GM19351 (cell line): ENCODE data around the gene MAFG.

Experiments used
- ATAC-seq: cut with Tn5 transposase; IDR thresholded peaks from one replicate; pipeline ENCODE4 v1.9.1; 2021; ENCODE audit warnings: mild to moderate bottlenecking, moderate library complexity; ENCODE audit not compliant: unreplicated experiment

The MAFG gene

DNA sequence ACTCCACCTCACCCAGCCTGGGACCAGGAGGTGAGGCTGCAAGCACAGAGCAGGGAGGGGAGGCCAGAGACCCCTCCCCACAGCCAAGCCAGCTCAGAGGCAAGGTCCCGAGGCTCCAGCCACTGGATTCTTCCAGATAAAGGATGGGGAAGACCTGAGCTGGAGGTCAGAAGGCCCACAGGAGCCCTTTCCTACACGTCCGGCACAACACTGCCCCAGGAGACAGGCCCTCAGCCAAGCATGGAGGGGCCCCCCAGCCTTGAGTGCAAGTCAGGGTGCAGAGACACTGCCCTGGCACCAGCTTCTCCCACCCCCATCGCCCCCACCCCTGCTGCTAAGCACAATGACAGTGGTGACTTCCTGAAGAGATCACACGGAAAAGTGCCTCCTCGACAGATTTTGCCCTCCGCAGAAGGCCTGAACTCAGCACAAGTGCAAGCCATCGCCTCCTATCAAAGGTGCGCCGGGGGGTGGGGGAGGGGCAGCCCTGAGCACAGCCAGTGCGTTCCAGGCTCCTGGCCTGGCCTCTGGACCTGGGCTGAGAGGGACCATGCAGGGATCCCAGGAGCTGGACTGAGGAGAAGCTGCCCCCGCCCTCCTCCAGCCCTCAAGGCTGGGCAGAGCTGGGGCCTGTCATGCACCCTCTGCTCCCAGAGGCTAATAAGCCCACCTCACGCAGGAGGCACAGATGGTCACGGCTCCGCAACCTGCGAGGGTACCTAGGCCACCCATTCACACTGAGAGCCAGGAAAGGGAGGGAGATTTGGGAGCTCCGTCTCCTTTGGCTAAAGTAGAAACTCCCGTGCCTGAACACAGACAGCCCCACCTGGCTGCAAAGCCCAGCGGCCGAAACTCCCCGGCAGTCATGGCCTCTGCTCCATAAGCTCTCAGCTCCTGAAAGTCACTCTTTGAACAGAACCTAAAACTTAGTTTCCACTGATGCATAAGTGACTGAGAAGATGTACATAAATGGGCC lies 2.7 kb downstream of the MAFG start:
- ATAC-seq: no peak

DNA sequence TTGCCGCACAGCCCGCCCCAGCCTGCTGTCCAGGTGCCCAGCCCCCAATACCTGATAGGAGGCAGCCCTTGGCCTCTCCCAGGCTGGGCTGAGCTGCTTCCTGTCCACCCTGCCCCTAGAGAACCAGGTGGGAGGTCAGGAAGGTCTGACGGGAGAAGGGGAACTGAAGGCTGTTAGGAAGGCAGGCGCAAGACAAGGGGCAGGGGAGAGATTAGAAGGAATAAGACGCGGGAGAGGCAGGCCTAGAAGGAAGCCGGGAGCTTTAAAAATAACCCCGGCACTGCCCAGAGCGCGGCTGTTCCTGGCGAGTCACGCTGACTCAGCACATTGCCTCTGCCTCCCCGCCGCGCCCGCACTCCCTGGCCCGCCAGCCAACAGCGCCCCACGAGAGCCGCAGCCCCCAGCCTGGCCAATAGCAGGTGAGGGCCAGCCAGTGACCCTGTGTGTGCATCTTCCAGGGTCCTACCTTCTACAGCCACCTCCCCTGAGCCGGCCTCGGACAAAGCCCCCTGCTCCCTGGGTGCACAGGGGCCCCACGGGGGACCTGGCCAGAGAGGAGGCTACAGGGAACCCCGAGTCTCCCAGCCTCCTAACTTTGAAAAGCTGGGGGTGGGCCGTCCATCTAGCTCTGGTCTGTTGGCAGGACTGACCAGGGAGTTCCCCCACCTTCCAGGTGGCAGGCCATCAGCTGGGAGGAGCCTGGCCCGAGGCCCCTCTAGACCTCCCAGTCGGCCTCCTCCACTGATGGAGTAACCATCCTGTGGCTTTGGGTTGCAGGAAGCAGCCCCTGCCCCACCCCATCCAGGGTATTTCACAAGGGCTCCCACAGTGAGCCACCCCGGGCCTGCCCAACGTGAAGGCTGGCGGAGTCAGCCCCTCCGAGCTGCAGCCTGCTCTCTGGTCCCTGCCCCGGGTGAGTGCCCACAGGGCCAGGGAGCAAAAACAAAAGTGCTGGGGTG lies 4.0 kb downstream of the MAFG start:
- ATAC-seq: no peak

DNA sequence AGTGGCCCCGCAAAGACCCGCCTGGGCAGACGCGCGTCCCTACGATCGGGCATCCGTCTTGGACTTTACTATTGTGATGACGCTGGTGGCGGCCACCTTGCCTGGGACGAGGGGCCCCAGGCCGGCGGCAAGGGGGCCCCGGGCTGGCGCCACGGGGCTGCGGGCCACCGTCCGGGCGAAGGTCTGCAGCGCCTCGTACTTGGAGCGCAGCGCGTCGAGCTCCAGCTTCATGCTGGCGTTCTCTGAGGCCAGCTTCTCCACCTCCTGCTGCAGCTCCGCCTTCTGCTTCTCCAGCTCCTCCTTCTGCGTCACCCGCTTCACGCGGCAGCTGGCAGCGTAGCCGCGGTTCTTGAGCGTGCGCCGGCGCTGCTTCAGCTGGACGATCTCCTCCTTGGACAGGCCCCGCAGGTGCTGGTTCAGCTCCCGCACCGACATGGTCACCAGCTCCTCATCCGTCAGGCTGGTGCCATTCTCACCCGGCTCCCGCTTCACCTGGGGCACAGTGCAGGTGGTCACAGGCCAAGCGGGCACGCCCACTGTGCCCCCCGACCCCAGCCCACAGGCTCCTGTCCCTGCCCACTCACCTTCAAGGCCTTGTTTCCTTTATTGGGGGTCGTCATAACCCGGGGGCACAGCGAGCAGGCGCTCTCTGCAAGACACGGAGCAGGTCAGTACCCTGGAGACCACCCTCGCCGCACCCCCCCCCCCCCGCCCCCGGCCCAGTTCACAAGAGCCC lies 4.8 kb downstream of the MAFG start:
- no peak for ATAC-seq

DNA sequence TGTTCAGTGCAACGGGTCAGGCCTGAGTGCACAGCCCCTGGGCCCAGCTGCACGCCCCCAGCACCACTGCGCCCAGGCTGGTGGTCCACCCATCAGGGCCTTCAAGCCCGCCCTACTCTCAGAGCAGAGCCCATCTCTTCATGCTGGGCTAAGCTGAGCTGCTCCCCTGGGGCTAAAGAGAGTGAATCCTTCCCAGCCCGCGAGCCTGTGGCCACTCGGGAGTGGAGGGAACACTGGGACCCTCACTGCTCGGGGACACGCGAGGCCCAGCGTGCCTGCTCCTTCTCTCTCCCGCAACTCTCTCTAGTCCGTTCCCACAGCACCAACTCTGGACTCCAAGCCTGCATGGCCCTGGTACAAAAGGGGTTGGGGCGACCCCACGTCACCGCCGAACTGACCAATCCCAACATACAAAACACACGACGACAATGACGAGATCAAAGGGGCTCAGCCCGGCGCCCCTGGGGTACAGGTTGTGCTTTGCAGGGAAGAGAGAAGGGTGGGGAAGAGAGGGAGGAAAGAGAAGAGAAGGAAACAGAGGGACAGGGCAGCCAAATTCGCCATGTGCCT lies 5.5 kb downstream of the MAFG start:
- no peak for ATAC-seq

DNA sequence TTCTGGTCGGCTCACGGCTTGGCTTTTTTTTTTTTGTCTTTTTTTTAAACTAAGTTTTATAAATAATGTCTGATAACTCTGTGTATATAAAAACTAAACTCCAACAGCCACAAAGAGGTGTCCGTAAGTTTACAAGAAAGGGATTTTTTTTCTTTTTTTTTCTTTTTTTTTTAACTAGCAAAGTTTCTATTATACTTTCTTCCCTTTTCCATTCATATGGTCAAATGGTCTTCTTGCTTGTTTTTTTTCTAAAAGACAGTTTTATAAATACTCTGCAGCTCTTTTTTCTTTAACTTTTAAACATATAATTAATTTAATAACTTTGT lies 6.0 kb downstream of the MAFG start:
- ATAC-seq: no peak

DNA sequence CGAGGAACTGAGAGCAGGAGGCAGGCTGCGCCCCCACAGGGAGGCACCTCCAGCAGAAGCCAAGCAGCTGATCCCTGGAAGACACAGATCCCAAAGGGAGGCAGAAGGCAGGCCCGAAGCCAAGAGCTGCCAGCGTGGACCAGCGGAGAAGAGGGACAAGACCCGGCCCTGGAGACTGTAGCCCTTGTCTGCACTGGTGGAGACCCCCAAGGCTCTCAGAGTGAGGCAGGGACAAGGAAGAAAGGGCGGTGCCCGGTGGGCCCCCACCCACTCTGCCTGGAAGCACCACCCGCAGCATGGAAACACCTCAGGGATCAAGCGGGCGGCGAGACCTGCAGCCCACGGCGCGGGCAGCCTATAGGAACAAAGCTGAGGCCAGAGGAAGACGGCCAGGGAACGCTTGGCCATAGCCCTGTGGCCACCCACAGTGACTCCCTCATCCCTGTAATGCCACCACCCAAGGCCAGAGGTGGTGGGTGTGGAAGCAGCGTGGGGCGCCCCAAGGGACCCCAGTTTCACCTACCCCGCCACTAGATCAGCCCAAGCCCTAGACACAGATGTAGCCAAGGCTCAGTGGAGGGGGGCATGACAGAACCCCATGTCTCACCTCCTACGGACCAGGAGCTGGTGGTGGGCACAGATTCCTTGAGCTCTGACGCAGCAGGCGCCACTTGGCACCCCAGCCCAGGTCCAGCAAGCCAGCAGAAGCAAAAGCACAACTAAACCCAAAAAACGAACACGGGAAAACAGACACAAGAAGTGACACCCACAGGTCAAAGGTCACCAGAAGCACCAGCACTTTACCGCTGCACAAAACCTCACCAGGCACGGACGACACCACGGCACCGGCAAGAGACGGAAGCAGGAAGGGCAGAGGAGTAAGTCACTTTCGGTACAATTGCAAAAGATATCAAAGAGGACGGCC lies 6.7 kb downstream of the MAFG start:
- ATAC-seq: no peak

DNA sequence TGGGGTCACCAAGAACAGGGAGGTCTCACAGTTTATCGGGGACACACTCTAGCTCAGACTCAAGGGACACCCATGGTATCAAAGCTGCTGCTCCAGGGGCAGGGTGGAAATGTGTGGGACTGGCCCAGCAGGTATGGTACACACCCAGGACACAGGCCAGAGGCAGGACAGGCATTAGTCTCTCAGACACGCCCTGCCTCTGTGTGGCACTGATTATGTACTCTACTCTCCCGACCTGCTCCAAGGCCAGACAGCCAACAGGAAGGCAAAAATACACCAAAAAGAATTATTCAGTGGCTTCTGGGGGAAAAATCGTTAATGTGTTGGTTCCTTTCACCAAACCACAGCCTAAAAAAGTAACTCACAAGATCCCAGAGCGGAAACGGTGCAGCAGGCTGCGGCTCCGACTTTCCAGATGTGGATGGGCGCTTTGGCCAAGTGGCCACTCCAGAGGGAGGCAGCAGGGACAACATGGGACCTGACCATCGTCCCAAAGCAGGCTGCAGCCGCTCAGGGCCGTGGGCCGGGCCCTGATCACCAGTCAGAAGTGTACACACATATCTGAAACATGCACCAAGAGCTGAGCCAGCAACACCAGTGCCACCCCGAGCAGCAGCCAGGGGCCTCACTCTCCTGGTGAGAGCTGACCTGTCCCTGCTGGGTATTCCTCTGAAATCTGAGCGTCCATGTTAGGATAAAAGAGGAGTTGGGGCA lies 8.5 kb downstream of the MAFG start:
- no peak for ATAC-seq

DNA sequence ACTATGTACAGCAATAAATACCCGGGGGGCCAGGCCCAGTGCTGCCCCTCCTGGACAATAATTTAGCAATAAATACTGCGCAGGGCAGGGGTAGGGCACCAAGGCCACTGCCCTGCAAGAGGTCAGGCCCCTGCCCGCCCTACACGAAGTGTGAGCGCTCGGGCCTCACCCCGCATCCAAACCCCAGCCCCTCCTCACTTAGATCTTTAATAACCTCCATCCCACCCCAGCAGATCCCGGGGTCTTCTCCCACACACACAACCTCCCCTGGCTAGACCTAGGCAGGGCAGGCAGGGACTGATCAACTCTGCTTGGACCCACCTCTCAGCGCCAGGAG lies 9.2 kb downstream of the MAFG start:
- peak; percentile 11 for ATAC-seq

DNA sequence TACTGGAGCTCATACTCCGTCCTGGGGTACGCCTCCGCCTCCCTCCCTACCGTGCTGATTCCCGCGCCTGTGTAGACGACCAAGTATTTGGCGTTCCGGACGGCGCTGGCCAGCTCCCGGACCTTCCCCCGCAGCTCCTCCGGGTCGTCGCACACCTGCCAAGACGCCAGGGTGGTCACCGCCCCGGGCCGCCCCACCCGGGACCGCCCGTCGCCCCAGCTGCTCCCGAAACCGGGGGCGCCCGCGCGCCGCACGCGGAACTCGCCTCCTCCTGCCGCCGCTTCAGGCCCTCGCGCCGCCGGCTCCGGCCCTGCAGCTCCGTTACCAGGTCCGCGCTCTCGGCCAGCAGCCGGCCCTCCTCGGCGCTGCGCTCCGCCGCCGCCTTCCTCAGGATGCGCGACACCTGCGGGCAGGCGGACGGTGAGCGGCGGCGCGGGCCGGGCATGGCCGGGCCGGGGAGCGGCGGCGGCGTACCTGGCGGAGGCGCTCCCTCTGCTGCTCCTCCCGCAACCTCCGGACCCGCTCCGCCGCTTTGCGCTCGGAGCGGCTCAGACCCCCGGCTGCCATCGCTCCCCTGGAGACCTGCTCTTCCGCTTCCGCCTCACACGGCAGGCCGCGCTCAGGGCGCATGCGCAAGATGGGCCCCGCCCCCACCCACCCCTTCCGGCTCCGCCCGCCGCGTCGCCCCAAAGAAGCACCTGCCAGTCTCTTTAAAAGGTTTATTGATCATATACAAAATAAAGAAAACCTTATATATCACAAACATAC lies 9.8 kb downstream of the MAFG start, which contains the start of gene SIRT7:
SIRT7 (minus strand) TSS at position 612 of the 768 bp plus-strand sequence; CDS start at position 567, 45 bp downstream.
- ATAC-seq: peak; percentile 73

DNA sequence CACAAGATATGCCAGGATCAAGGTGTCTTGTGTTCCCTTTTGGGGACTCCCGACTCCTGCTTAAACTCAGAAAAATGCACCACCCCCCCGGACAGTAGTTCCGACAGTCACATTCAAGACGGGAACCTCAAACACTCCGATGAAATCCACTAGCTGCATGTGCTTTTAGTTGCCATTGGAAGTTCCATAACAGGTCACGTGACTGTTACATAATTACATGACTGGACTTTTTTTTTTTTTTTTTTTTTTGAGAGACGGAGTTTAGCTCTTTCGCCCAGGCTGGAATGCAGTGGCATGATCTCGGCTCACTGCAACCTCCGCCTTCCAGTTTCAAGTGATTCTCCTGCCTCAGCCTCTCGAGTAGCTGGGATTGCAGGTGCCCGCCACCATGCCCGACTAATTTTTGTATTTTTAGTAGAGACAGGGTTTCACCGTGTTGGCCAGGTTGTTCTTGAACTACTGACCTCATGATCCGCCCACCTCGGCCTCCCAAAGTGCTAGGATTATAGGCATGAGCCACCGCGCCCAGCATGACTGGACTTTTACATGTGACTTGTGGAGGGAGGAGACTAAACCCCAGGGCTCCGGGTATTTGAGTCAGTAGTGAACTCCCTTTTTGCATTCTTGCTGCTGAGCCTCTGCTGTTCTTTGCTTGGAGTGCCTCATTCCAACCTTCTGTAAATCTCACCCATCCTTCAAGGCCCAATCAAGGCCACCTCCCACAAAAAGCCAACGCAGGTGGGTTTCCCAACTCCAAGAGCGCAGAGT lies 11.1 kb downstream of the MAFG start:
- no peak for ATAC-seq

DNA sequence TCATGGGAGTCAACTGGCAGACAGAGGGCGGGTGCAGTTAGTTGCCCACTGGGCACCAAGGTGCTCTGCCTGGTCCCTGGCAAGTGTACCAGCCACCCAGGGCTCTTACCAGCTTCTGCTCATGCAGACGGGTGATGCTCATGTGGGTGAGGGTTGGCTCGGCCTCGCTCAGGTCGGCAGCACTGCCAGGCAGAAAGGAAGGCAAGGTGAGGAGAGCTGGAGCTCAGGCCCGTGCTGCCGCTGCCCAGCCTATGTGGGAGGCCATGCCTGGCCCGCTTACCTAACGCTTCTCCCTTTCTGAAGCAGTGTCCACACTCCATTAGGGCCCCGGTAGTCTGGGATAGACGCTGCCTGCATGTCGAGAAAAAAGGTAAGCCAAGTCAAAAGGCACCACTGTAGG lies 12.2 kb downstream of the MAFG start:
- ATAC-seq: no peak

DNA sequence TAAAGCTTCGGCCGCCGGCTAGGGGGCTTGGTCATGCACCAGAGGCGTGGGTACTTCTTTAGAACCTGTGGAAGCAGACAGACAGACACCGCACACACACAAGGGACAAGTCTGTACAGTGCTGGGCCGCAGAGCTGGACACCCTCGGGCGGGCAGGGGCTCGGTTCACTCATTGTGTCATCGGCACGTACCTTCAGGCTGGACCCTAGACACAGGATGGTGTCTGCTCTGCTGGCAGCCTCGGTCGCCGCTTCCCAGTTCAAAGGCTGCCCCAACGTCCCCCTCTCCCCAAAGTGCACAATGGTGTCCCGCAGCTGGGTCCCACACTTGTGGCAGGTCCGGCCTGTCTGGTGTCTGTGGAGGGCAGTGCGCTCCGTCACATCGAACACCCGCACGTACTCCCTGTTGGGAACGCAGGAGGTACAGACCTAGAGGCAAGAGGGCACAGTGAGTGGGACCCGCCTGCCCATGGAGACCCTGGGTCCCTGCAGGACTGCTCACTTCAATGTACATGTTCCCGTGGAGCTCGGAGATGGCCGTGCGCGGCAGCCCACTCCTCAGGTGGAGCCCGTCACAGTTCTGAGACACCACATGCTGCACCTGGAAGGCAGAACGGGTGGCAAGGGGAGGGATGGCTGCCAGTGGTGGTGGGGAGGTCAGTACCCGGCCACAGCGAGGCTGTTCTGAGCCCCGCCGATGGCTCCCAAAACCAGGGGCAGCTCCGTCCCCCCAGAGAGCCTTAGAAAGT lies 13.3 kb downstream of the MAFG start:
- ATAC-seq: no peak

DNA sequence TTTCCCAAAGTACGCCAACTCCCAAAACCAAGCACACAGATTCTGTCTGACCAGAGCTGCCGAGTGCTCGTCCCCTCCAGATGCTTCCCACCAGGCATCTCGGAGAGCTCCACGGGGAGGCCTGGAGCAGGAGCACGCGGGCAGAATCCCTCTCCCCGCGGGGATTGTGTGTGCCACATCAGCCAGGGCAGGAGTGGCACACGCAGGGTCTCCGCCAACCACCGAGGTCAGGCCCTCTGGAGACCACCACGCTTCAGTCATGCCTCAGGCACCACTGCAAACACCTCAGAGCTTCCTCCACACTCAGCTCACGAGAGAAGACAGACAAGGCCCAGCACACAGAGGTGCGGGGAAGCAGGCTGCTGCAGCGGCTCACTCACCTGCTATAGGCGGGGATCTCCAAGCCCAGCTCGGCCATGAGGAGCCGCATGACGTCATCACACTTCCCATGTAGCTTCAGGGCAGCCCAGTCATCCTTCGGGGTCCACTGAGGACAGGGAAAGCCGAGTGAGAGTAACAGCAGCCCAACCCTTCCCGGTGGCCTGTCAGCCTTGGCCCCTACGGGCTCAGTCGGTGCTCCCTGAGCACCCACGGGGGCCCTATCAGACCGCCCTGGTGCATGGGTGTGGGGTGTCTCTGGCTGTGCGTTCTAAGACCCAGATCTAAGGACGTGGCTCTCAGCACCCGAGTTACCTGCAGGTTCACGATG lies 14.0 kb downstream of the MAFG start:
- no peak for ATAC-seq

DNA sequence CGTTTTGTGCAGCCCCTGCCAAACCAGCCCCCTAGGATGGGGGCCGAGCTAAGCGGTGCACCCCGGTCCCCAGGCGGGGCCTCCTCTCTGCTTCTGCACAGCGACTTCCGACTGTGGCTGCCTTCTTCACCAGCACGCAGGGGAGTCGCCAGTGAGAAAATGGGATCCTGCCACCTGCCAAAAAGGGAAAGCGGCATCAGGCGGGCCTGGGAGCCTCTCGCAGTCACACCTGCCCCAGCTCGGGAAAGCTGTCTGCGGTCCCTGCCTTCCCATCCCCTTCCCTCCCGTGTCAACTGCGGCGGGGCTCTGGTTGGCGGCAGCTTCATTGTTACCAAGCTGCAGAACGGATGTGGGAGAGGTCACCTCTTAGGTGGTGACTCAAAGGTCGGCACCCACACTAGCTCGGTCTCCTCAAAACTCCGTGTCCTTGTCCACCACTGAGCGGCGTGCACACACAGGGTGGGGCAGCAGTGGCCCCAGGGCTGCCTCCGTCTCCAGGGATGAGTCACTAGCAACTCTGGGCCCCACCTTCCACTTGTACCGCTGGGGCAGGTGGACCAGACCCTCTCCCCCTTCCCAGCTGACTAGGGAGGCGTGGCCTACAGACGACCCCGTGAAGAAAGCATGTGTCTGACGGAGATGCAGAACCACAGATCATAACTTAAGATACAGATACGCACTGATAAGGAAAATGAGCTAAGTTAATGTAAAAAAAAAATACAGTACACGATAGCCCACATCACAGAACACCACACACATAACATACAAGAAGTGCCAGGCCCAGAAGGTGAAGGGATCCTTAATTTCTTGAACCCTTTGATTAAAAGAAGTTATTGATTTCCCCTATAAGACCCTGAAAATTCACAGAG lies 14.9 kb downstream of the MAFG start:
- ATAC-seq: no peak

DNA sequence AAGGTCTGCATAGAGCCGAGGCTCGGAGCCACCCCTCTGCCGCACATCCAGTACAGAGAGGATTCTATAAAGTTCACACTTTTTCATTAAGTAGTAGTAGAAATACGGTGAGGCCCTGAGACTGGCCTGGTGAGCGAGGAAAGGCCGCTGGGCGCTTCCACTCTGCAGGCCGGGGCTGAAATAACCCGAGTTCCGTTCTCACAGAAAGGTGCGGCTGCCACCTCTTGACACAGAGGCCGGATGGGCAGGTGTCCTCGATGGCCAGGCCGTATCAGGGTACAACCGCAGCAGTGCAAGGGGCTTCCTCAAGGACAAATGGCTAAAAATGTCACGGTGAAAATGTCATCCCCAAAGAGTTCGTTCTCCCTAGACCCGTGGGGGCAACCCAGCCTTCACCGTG lies 15.6 kb downstream of the MAFG start:
- ATAC-seq: no peak
